PC-9 (cell line): ENCODE measurements around the gene VPS13A. TPM values are rescaled to one million over a fixed set of nuclear protein-coding genes. Genes with fewer than 3 reads are reported as not detected.

Experiments used
- BruUV-seq: library from RNA; stranded (reverse); fragments of 400-500 nt; replicated peaks from 2 replicates; lab custom pipeline; 2021; lab: Mats Ljungman, UMichigan
- CTCF ChIA-PET: fragments of 300-600 bp; sonication (Branson Sonifier 250); formaldehyde crosslinking; loops from one replicate; lab custom pipeline; 2022; ENCODE audit warnings: antibody characterized with exemption; lab: Charles Lee
- POLR2A ChIA-PET: fragments of 300-600 bp; sonication (Branson Sonifier 250); formaldehyde crosslinking; loops from one replicate; lab custom pipeline; 2022; ENCODE audit warnings: antibody characterized with exemption; ENCODE audit not compliant: unreplicated experiment; lab: Charles Lee
- DNase-seq, 2 experiments: peaks; one replicate each; pipeline versions ENCODE4 v3.0.0 to v3.0.0-alpha.2; 2015 to 2022; ENCODE audit warnings: mixed read lengths in 1 of 2
- H2AFZ ChIP-seq: fragments of 200-600 bp; sonication (generic); 2 replicates; pipeline ENCODE4 v1.8.1; 2017; ENCODE audit warnings: antibody characterized with exemption
- H3F3A ChIP-seq: fragments of 200-600 bp; sonication (generic); 2 replicates; pipeline ENCODE4 v1.8.1; 2017; ENCODE audit warnings: antibody characterized with exemption, mild to moderate bottlenecking, low read depth; ENCODE audit not compliant: insufficient read depth
- H3K27ac ChIP-seq: fragments of 200-600 bp; sonication (generic); 2 replicates; pipeline ENCODE4 v1.6.1; 2016; ENCODE audit warnings: mixed run types
- H3K27me3 ChIP-seq: fragments of 200-600 bp; sonication (generic); 2 replicates; pipeline ENCODE4 v1.6.1; 2016; ENCODE audit warnings: low read depth, mixed run types; ENCODE audit not compliant: insufficient read depth
- H3K36me3 ChIP-seq: fragments of 200-600 bp; sonication (generic); 2 replicates; pipeline ENCODE4 v1.6.1; 2016; ENCODE audit warnings: low read depth, mixed run types
- H3K4me1 ChIP-seq: fragments of 200-600 bp; sonication (generic); replicated peaks from 2 replicates; pipeline ENCODE4 v1.6.1; 2016; ENCODE audit warnings: mixed run types; ENCODE audit not compliant: insufficient read depth
- H3K4me2 ChIP-seq: fragments of 200-600 bp; sonication (generic); 2 replicates; pipeline ENCODE4 v1.6.1; 2017; ENCODE audit warnings: mixed run types
- H3K4me3 ChIP-seq: fragments of 200-600 bp; sonication (generic); 2 replicates; pipeline ENCODE4 v1.6.1; 2016; ENCODE audit warnings: mixed run types
- H3K79me2 ChIP-seq: fragments of 200-600 bp; sonication (generic); 2 replicates; pipeline ENCODE4 v1.6.1; 2017; ENCODE audit warnings: low read depth, mixed run types
- H3K9me2 ChIP-seq: fragments of 200-600 bp; sonication (generic); 2 replicates; pipeline ENCODE4 v1.8.1; 2017; ENCODE audit warnings: mild to moderate bottlenecking; ENCODE audit not compliant: insufficient read depth
- H3K9me3 ChIP-seq: fragments of 200-600 bp; sonication (generic); 2 replicates; pipeline ENCODE4 v1.8.1; 2016; ENCODE audit warnings: low read depth; ENCODE audit not compliant: insufficient read depth
- H4K20me1 ChIP-seq: fragments of 200-600 bp; sonication (generic); 2 replicates; pipeline ENCODE4 v1.8.1; 2017; ENCODE audit not compliant: insufficient read depth
- EZH2 ChIP-seq: fragments of 200-600 bp; sonication (generic); IDR thresholded peaks from 2 replicates; pipeline ENCODE4 v1.8.0; 2017; ENCODE audit warnings: antibody characterized with exemption, low read depth
- intact Hi-C: fragments of 100-400 bp; cut with micrococcal nuclease; formaldehyde crosslinking; loops from one replicate; pipeline ENCODE4 v1.10.0; 2022; ENCODE audit not compliant: unreplicated experiment
- total RNA-seq: library from RNA; stranded (reverse); gene quantifications from 2 replicates; pipeline ENCODE4 v1.2.3, GENCODE V29; 2021
- TF ChIP-seq, protein P1 (sequence below): fragments of 200-600 bp; sonication (generic); conservative IDR thresholded peaks from 2 replicates; pipeline ENCODE4 v1.6.1; 2017; ENCODE audit warnings: mixed run types, antibody characterized with exemption, mild to moderate bottlenecking, moderate library complexity

VPS13A gene
- total RNA-seq, 1 experiment from 2014 or later, result 53.9 TPM

GRCh38 chr9:77293949-77294348 lies 116.6 kb downstream of the VPS13A start:
- BruUV-seq, result no TSS peak
- no peak for TF ChIP-seq EZH2
- TF ChIP-seq, protein P1, sequence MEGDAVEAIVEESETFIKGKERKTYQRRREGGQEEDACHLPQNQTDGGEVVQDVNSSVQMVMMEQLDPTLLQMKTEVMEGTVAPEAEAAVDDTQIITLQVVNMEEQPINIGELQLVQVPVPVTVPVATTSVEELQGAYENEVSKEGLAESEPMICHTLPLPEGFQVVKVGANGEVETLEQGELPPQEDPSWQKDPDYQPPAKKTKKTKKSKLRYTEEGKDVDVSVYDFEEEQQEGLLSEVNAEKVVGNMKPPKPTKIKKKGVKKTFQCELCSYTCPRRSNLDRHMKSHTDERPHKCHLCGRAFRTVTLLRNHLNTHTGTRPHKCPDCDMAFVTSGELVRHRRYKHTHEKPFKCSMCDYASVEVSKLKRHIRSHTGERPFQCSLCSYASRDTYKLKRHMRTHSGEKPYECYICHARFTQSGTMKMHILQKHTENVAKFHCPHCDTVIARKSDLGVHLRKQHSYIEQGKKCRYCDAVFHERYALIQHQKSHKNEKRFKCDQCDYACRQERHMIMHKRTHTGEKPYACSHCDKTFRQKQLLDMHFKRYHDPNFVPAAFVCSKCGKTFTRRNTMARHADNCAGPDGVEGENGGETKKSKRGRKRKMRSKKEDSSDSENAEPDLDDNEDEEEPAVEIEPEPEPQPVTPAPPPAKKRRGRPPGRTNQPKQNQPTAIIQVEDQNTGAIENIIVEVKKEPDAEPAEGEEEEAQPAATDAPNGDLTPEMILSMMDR, result no peak
- ChIA-PET CTCF (no interaction called here), POLR2A (no interaction called here)
- H2AFZ ChIP-seq, result no peak overlapping the region
- intact Hi-C loops, result no loop called here
- H3K27ac ChIP-seq, result no peak overlapping the region
- peaks cover 6% of the 10 kb centered on the region; the same call in 1 of the 2 replicates for H3K36me3 ChIP-seq
- H3K79me2 ChIP-seq, result no peaks in the 10 kb centered on the region
- H3K4me2 ChIP-seq, result no peak overlapping the region
- no peaks in the 10 kb centered on the region for H3K9me3 ChIP-seq
- H4K20me1 ChIP-seq, result no peaks in the 10 kb centered on the region
- no peaks in the 10 kb centered on the region for H3F3A ChIP-seq
- no peak for DNase-seq
- H3K27me3 ChIP-seq, result no peaks in the 10 kb centered on the region
- no peaks in the 10 kb centered on the region for H3K4me1 ChIP-seq
- no peaks in the 10 kb centered on the region; the same call in 1 of the 2 replicates for H3K9me2 ChIP-seq
- H3K4me3 ChIP-seq, result no peak overlapping the region

GRCh38 chr9:77304543-77304942 lies 127.2 kb downstream of the VPS13A start:
- Histone ChIP-seq H3K9me2 (no peaks in the 10 kb centered on the region), H3K36me3 (no peaks in the 10 kb centered on the region), H3K4me1 (no peaks in the 10 kb centered on the region), H3K4me3 (no peak overlapping the region), H3K27ac (no peak overlapping the region), H4K20me1 (no peaks in the 10 kb centered on the region), H3K4me2 (no peak overlapping the region), H3K79me2 (no peaks in the 10 kb centered on the region), H3K27me3 (no peaks in the 10 kb centered on the region), H2AFZ (no peak overlapping the region), H3K9me3 (no peaks in the 10 kb centered on the region), H3F3A (no peaks in the 10 kb centered on the region)
- no TSS peak for BruUV-seq
- intact Hi-C loops, result no loop called here
- ChIA-PET CTCF (no interaction called here), POLR2A (no interaction called here)
- no peak for TF ChIP-seq EZH2
- TF ChIP-seq, protein P1, result no peak
- DNase-seq, result no peak

DNA sequence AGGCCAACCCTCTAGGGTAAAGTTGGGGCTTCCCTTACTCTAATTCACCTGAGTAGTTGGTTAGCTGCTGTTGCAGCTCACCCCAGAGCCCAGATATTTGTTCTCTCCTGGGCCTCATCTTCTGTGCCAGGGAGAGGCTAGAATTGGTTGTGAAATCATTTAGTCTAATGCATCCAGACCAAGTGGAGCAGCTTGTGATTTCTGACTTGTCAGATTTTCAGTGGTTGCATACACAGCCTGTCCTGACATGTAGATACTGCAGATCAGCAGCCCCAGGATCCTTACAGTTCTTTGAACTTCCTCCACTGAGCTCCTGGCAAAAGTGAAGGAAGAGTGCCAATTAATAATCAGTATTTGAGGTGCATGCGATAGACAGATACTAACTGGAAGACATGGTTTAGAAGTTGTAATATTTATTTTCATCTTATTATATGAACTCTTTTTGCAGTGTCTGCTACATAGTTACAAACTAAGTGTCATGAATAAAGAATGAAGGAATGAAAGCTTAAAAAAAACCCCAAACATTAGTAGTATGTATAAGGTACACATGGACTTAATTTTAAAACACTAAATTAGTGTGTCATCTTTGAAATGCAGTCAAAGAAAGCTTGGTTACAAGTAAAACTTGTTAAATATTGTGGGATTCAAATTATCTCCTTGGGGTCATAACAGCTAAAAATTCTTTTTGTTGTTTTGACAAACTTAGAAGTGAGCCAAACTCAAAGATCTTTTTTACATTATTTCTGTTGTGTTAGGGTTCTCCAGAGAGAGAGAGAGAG lies 128.5 kb downstream of the VPS13A start:
- no peak overlapping the region for H3K4me2 ChIP-seq

More for the DNA sequence above, 128.5 kb downstream of the VPS13A start:
- no peaks in the 10 kb centered on the region for H3K9me2 ChIP-seq
- no peaks in the 10 kb centered on the region for H3K4me1 ChIP-seq
- no peaks in the 10 kb centered on the region for H3K36me3 ChIP-seq
- H3K9me3 ChIP-seq, result no peaks in the 10 kb centered on the region
- no peaks in the 10 kb centered on the region for H3K27me3 ChIP-seq
- ChIA-PET POLR2A (no interaction called here), CTCF (no interaction called here)
- no peaks in the 10 kb centered on the region for H3F3A ChIP-seq
- no peaks in the 10 kb centered on the region for H3K79me2 ChIP-seq
- BruUV-seq, result no TSS peak
- intact Hi-C loops, result no loop called here
- no peak for DNase-seq
- no peak overlapping the region for H3K4me3 ChIP-seq
- TF ChIP-seq, protein P1, result no peak
- TF ChIP-seq EZH2, result no peak
- no peak overlapping the region for H2AFZ ChIP-seq
- H4K20me1 ChIP-seq, result no peaks in the 10 kb centered on the region
- H3K27ac ChIP-seq, result no peak overlapping the region
